ENCODE data around the gene CIT. TPM values are rescaled to one million over a fixed set of nuclear protein-coding genes. Genes with fewer than 3 reads are reported as not detected.

Gene CIT
- total RNA-seq, 6 experiments from 2014 or later: 23.1 to 55.5 (median 48.3) TPM

GRCh38 chr12:119850330-119850729 is 26.8 kb downstream of the CIT start:
- Mint-ChIP-seq H3K36me3 (ENCODE audit: low read depth) (peaks cover 24% of the 10 kb centered on the region), H3K27me3 (ENCODE audit: insufficient read depth) (no peaks in the 10 kb centered on the region), H3K4me3 (no peak overlapping the region), H3K27ac (0 out of 2 replicates have a peak overlapping the region, but pooled peaks have one; percentile 2), H3K4me1 (ENCODE audit: low read depth) (peaks cover 8% of the 10 kb centered on the region), H3K9me3 (no peaks in the 10 kb centered on the region)
- DNase-seq: no peak
- TF ChIP-seq CTCF (IDR thresholded peaks at IDR 0.05): no peak

GRCh38 chr12:119843100-119843499 is 34.0 kb downstream of the CIT start:
- Mint-ChIP-seq H3K27me3 (ENCODE audit: insufficient read depth) (no peaks in the 10 kb centered on the region), H3K27ac (no peak overlapping the region), H3K9me3 (no peaks in the 10 kb centered on the region), H3K36me3 (ENCODE audit: low read depth) (peaks cover 46% of the 10 kb centered on the region), H3K4me3 (no peak overlapping the region), H3K4me1 (ENCODE audit: low read depth) (peaks cover 23% of the 10 kb centered on the region)
- no peak for DNase-seq
- no peak for TF ChIP-seq CTCF (IDR thresholded peaks at IDR 0.05)

DNA sequence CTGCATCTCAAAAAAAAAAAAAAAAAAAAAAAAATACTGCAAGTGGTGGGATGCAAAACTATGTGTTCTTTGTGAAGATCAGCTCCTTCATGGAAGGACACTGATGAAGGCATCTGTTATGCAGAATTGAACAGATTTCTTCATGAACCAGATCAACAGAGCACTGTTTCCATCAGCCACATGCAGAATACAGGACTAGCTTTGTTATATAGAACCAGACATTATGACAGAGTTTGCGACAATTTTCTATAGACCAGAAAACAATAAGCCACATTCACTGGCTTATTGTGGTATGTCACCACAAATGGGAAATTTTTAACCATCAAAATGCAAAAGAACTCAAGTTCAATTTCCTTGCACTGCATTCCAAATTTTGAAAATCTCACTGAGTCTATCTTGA is 34.7 kb downstream of the CIT start:
- H3K9me3 Mint-ChIP-seq: no peaks in the 10 kb centered on the region
- DNase-seq: no peak
- H3K4me1 Mint-ChIP-seq (ENCODE audit: low read depth): peaks cover 23% of the 10 kb centered on the region
- H3K36me3 Mint-ChIP-seq (ENCODE audit: low read depth): peaks cover 45% of the 10 kb centered on the region
- no peak for TF ChIP-seq CTCF (IDR thresholded peaks at IDR 0.05)
- H3K4me3 Mint-ChIP-seq: no peak overlapping the region
- H3K27me3 Mint-ChIP-seq (ENCODE audit: insufficient read depth): no peaks in the 10 kb centered on the region
- H3K27ac Mint-ChIP-seq: no peak overlapping the region

DNA sequence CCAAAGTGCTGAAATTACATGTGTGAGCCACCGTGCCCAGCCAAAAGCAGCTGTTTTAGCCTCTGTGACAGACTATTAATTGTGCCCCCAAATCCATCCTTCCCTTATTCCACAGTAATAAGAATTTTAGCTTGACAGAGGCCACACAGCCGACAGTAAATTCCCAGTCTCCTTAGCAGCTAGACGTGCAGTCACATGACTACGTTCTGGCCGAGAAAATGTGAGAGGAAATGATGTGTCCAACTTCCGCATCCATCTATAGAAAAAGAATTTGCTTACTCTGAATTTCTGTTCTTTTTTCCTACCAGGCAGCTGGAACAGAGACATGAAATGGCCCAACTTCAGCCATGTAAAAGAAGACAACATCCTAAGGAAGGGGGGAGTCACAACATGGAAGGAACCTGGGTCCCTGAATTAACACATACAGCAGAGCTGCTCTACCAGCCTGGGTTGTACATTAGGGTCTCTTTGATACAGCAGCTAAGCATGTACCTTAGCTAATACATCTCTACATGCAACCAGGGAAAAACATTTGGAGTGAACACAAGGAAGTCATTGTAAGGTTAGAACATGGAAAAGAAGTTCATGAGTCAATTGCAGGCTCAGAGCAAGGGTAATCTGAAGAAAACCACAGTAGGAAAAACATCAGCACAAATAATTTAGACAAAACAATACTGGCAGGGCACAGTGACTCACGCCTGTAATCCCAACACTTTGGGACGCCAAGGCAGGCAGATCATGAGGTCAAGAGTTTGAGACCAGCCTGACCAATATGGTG is 35.5 kb downstream of the CIT start:
- Mint-ChIP-seq H3K4me1 (ENCODE audit: low read depth) (peaks cover 22% of the 10 kb centered on the region), H3K4me3 (no peak overlapping the region), H3K36me3 (ENCODE audit: low read depth) (peaks cover 45% of the 10 kb centered on the region), H3K27me3 (ENCODE audit: insufficient read depth) (no peaks in the 10 kb centered on the region), H3K27ac (peak overlapping the region; percentile 67; the same call in 1 of the 2 replicates), H3K9me3 (no peaks in the 10 kb centered on the region)
- no peak for DNase-seq
- no peak for TF ChIP-seq CTCF (IDR thresholded peaks at IDR 0.05)

GRCh38 chr12:119840582-119840981 is 36.5 kb downstream of the CIT start:
- Mint-ChIP-seq H3K27ac (no peak overlapping the region), H3K4me3 (no peak overlapping the region), H3K36me3 (ENCODE audit: low read depth) (peaks cover 37% of the 10 kb centered on the region), H3K9me3 (no peaks in the 10 kb centered on the region), H3K4me1 (ENCODE audit: low read depth) (peaks cover 16% of the 10 kb centered on the region), H3K27me3 (ENCODE audit: insufficient read depth) (no peaks in the 10 kb centered on the region)
- DNase-seq: no peak
- no peak for TF ChIP-seq CTCF (IDR thresholded peaks at IDR 0.05)

Data from HFFc6 (cell line).